Retinal pigment epithelial cell (primary cell): ENCODE measurements around the gene GALC.
A peak's percentile ranks its signal among the peaks of the same experiment; 100 is the strongest.

ENCODE experiments used
- DNase-seq: peaks from one replicate; pipeline ENCODE4 v3.0.0-alpha.2; 2010; ENCODE audit warnings: low read depth
- H3K4me3 ChIP-seq: 2 replicates; pipeline ENCODE4 v1.5.1; 2011; ENCODE audit warnings: mild to moderate bottlenecking, low read length, control low read depth, moderate library complexity
- TF ChIP-seq, protein P1 (sequence below): conservative IDR thresholded peaks from 2 replicates; pipeline ENCODE4 v1.5.1; 2011; ENCODE audit warnings: low read depth, low read length, control low read depth, inconsistent platforms

GALC gene

DNA sequence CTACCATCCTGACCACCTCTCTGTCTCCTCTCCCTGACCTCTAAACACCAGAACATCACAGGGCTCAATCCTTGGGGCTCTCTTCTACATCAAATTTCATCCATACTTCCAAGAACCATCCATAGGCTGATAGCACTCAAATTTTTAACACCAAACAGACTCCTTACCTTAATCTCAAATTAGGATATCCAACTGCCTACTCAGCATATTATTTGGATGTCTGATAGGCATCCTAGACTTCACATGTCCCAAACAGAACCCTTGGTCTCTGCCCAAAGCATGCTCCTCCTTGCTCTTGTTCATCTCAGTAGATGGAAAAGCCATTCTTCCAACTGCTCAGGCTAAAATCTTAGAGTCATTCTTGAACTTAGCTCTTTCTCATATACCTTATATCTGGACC, 91.3 kb downstream of the GALC start:
- DNase-seq: no peak
- TF ChIP-seq, protein P1, sequence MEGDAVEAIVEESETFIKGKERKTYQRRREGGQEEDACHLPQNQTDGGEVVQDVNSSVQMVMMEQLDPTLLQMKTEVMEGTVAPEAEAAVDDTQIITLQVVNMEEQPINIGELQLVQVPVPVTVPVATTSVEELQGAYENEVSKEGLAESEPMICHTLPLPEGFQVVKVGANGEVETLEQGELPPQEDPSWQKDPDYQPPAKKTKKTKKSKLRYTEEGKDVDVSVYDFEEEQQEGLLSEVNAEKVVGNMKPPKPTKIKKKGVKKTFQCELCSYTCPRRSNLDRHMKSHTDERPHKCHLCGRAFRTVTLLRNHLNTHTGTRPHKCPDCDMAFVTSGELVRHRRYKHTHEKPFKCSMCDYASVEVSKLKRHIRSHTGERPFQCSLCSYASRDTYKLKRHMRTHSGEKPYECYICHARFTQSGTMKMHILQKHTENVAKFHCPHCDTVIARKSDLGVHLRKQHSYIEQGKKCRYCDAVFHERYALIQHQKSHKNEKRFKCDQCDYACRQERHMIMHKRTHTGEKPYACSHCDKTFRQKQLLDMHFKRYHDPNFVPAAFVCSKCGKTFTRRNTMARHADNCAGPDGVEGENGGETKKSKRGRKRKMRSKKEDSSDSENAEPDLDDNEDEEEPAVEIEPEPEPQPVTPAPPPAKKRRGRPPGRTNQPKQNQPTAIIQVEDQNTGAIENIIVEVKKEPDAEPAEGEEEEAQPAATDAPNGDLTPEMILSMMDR: no peak
- H3K4me3 ChIP-seq: no peak overlapping the region

DNA sequence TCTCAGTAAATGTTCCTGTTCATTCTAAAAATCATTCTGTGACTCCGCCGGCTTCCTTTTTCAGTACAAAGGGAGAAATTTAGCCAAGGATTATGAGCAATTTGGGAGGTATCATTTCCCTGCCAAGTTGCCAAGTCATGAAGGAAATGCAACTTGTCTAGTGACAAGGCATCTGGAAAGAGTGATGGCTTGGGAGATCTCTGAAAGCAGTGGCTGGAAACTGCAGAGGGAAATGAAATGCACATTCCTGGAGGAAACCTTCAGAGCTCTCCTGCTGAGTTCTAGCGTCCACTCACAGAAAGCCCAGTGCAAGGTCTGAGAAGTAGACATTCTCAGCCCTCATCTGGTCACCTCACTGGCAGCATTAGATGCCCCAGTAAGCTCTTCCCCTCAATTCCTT, 91.7 kb downstream of the GALC start:
- DNase-seq: no peak
- TF ChIP-seq, protein P1: no peak

DNA sequence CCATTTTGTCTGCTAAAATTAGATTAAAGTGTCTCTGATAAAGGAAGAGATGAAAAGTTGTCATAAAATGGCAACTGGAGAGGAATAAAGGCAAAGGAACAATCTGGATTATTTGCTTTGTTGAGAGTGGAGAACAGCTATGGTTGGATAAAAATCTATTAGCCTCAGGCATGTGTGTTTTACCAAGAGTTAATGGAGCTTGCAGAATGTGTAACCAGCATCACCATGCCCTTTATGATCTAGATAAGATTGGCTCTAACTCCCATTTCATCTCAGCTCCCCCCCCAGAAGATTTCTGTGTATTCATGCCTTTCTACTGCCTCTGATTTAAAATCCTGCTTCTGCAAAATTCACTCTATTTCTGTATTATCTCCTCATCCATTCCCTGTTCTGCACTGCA, 93.8 kb downstream of the GALC start:
- TF ChIP-seq, protein P1: no peak
- no peak overlapping the region for H3K4me3 ChIP-seq
- no peak for DNase-seq

More for the DNA sequence above, 91.7 kb downstream of the GALC start:
- no peak overlapping the region for H3K4me3 ChIP-seq

DNA sequence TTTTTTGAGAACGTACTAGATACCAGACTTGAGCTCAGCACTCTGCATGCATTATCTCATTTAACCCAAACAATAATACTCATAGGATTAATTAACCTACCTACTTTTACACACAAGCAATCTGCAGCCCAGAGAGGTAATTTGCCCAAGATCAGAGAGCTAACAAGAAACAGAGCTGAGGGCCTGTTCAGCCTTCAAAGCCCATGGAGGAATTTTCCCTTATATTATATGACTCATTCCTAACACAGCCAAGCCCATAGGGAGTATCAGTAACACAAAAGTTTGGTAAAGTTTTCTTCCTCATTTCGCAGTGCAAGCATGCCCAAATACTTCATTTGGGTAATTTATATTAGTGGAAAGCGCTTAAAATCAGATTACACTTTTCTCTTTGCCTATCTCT, 94.7 kb downstream of the GALC start:
- TF ChIP-seq, protein P1: no peak
- no peak for DNase-seq
- no peak overlapping the region for H3K4me3 ChIP-seq

DNA sequence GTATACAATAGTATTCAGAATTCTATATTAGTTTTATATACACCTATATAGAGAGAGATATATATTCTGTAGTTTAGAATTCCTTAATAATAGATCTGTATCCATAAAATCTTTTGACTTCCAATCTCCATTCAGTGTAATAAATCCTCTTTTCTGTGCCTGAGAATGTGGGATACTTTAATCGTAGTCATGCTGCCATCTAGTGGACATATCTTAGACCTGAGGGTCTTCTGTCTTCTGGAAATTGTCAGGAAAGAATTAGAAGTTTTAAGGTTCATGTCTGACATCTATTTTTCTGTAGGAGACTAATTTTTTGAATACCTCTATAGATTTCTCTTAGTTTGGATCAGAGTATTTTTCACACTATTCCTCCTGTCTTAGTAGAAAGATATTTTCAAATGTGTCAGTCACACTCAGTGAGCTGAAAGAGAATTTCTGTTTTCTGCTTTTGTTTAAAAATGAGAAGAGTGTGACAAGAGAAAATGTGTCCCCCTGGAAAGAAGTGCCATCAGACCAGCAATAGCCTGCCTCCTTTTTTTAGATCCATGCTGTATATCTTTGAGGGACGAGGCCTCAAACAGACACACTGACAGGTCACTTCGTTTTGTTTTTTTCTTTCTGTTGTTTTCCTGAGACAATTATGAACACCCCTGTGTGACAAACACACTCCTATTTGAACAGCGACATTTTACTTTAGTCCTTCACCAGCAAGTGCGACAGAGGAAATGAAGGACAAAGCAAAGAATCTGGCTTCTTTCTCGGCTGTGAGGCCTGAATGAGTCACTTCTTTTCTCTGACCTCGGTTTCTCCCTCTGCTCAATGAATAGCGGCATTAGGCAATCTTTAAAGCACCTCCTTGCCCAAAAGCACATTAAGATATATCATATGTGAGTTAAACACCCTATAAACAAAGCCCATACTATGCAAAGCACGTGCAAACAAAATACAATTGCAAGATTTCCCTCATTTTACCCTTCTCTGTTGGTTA, 96.3 kb downstream of the GALC start:
- TF ChIP-seq, protein P1: peak; percentile 73
- peak; percentile 9 for DNase-seq

DNA sequence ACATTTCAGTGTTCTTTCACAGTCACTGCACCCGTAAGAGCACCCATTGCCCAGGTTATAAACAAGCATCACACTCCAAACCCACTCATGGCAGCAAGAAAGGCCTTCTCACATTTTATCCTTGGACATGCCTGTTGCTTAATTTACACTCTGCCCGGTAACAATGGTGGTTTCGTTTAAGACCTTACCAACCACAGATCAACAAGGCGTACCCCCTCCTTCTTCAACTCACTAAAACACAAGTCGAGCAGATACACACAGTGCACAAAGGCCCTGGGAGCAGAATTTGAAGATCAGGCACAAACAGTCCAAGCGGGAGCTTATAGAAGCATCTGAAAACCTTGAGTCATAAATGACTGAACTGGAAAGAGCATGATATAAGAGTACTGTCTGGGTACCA, 98.1 kb downstream of the GALC start:
- TF ChIP-seq, protein P1: no peak
- no peak for DNase-seq

More for the DNA sequence above, 96.3 kb downstream of the GALC start:
- H3K4me3 ChIP-seq: no peak overlapping the region

DNA sequence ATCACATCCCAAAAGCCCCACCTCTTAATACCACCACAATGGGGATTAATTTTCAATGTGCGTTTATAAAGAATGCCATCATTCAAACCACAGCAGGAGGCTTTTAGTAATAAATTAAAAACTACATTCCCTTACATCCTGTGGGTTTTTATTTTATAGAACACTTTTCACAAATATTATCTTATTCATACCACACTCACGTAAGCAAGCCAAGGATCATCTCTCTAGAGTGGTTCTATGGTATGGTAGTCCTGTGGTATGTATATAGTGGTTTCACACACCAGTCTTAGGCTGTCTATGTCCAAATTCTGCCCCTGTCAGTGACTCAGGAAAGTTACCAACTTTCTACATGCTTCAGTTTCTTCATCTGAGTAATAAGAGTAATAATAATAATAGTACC, 100.2 kb downstream of the GALC start:
- no peak for DNase-seq
- H3K4me3 ChIP-seq: no peak overlapping the region
- TF ChIP-seq, protein P1: no peak

More for the DNA sequence above, 98.1 kb downstream of the GALC start:
- H3K4me3 ChIP-seq: no peak overlapping the region
